Retina (tissue), 1 donor: ENCODE measurements around the gene EFNA1.

Source experiments
- DNase-seq: peaks from one replicate; pipeline ENCODE4 v3.0.0-alpha.2; 2016

The EFNA1 gene

GRCh38 chr1:155127105-155127966, at the start of gene EFNA1:
Gene EFNA1 (plus strand): TSS chr1:155127876. CDS start chr1:155127978, 102 bp downstream.
- DNase-seq: peak; percentile 77

- DNase-seq: peak; percentile 67
Observed at GRCh38 chr1:155078469-155079209, 49.0 kb upstream of the EFNA1 start, which contains the start of gene EFNA3. Gene EFNA3 (plus strand): TSS chr1:155078837. CDS start chr1:155078942, 105 bp downstream.

GRCh38 chr1:155079210-155079486, 48.5 kb upstream of the EFNA1 start:
- DNase-seq: no peak

DNA sequence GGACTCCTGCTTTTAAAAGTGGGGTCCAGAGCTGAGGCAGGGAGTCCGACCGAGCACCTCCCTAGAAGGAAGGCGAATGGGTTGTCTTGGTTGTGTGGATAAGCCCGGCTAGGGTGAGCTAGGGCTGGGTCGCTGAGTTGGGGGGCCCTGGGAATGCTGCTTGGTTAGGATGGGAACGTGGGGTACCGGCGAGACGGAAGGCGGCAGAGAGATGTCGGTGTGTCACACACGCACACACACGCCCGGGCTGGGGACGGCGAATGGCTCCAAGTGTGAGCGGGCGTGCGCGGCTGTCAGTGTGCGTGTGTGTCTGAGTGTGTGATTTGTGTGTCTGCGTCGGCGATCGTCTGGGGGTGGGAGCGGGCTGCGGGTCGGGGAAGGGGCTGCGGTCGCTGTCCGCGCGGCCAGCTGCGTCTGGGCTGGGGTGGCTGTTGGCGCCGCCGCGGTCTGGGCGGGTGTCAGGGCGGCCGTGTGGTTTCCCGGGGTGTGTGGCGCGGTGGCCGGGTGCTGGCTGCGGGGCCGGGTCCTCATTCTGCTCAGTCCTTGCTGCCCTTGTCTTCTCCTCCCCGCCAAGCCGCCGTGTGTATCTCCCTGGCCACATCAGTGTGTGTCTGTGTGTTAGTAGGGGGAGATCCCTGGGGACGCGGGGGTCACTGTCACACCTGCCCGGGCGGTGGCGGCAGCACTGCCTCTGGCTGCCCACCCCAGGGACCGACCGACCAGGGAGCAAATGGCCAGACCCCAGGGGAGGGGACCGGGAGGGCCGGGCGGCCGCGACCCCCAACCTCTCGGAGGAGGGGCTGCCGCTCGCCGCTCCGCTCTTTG, 48.0 kb upstream of the EFNA1 start:
- peak; percentile 78 for DNase-seq

- peak; percentile 93 for DNase-seq
Observed at GRCh38 chr1:155080312-155081228, 47.1 kb upstream of the EFNA1 start.

DNA sequence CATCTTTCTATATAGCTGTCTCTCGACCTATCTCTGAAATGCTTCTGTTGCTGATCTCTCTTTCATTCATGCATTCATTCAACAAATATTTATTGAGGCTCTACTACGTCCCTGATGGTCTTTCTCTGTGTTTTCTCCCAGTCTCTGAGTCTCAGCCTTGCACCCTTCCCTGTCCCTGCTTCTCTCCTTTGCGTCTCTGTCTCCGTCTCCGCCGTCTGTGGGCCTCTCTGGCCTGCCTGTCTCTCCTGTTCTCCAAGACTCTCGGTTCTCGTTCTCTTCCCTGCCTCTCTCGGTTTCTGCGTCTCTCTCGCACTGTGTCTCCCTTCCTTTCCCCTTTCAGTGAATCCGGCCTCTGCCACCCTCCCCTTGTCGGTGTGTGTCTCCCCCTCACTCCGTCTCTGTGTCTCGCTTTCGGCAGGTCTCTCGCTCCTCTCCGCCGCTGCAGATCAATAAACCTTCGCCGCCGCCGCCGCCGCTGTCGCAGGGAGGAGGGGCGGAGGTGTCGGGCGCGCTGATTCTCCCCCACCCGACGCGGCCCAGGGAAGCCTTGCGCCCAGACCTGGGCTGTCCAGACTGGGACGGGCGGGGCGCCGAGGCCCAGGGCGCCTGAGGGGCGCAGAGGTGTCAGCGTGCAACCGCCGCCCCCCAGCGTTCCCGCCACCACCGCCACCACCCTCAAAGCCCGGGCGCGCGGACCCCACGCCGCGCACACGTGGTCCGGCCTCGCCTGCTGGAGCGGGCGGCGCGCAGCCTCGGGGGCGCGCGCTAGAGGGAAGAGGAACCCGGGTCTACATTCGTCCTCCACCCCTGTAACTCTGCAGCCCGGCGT, 46.0 kb upstream of the EFNA1 start:
- DNase-seq: peak; percentile 71

DNA sequence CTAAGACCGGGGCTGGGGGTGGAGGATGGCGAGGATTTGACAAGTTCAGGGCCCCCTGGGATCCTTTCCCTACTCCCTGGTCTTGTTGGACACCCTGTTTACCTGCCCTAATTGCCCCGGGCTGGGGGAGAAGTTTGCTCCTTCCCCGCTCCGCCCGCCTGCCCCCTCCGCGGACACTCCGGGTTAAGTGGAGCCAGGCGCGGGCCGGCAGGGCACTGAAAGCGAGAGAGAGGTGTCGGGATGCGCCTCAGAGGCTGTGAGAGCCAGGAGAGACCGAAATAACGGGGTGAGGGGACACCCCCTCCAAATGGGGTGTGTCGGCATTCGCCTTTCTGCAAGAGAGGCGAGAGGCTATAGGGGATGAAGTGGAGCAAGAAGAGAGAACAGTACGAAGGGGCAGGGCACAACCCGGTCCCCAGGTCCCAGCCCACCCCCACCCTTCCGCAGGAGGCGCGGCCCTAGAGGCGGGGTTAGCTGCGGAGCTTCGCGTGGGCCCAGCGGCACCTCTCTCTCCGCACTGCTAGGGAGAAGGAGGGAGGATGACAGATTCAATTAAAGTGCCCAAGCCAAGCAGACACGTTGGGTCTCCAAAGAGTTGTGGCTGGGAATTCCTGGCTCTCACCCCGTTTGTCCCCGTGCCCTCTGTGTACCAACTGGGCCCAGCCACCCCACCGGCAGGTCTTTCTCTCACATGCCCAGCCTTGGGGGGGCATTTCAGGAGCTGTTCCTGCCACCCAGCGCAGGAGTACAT, 45.2 kb upstream of the EFNA1 start:
- DNase-seq: peak; percentile 54

GRCh38 chr1:155083052-155083541, 44.6 kb upstream of the EFNA1 start:
- no peak for DNase-seq

GRCh38 chr1:155083865-155084721, 43.6 kb upstream of the EFNA1 start:
- no peak for DNase-seq

DNA sequence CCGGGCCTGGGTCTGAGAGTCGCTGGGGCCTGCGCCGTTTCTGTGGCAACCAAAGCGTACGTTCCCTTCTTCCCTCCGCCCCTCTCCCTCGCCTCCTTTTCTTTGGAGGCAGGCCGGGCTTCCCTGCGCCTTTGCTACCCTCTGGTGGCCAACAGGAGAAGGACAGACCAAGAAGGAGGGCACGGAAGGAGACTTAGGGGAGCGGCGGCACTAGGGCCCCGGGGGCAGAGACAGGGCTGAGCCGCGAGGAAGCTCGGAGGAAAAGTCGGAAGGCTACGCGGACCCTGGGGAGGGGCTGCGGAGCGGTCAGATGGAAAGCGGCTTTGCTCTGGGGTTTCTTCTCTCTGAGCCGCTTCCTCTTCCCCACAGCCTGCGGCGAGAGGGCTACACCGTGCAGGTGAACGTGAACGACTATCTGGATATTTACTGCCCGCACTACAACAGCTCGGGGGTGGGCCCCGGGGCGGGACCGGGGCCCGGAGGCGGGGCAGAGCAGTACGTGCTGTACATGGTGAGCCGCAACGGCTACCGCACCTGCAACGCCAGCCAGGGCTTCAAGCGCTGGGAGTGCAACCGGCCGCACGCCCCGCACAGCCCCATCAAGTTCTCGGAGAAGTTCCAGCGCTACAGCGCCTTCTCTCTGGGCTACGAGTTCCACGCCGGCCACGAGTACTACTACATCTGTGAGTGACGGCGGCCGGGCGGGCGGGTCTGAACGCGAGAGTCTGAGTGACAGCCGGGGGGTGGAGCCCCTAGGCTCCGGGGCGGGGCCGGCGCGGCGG, 42.8 kb upstream of the EFNA1 start:
- DNase-seq: peak; percentile 98

DNA sequence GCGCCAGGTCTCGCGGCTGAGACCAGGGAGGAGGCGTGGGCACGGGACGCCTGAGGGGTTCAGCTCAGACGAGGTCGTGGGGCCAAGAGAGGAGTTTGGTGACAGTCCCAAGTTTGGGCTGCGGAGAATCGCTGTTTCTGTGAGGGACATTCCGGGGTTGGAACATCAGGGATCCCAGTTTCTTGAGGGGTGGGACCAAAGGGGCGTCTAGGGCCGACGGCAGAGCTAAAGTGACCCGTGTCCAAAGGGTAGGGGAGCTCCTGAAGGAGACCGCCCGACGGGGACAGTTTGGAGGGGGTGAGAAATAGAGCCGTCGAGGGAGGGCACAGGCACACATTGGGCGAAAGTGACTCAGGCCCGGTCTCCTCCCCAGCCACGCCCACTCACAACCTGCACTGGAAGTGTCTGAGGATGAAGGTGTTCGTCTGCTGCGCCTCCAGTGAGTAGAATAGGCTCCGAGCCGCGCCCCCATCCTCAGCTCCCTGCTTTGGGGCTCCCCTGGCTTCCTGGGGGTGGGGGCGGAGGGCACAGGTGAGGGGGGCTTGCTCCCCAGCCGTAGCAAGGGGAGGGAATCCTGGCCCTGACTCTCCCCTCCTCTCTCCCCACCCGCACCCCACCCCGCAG, 42.1 kb upstream of the EFNA1 start:
- DNase-seq: no peak

- peak; percentile 91 for DNase-seq
Observed at GRCh38 chr1:155086128-155086741, 41.4 kb upstream of the EFNA1 start.

GRCh38 chr1:155086856-155087535, 40.7 kb upstream of the EFNA1 start:
- DNase-seq: no peak

DNA sequence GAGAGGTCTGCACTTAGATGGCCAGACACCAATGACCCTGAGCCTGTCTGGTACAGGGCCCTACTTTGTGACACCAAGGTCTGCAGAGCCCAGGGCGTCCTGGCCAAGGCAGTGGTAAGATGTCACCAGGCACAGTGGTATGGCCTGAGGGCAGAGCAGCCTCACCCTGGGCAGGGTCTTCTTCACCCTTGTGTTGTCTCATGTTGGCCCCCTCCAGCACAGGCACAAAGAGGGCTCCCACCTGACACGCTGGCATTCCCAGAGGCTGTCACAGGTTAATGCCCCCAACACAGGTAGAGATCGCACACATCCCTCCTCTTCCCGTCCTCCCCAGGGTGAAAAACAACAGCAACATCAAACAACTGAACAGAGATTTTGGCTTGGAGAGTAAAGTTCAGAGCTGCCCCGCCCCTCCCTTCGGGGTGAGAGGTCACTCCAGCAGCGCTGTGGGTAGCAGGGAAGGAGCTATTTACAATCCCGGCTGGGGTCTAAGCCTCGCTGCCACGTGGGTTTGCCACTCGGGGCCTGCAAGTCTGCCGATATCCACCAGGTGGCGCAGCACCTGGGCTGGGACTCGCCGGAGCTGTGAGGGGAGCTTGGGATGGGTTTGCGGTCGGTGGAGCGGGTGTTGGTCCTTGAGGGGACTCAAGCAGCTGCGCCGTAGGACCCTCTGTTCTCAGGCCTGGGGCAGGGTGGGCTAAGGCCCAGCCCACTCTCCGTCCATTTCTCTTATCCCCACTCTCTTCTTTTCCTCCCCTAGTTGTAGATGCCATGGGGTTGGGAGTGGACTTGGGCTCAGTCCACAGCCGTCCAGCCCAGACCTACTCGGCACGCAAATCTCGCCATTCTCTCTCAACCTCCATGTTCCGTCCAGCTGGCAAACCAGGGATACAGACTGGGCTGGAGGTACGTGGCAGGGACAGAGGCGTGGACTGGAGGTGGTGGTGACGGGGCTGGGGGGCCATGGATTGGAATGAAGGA, 36.3 kb upstream of the EFNA1 start:
- peak; percentile 92 for DNase-seq

- DNase-seq: no peak
Observed at GRCh38 chr1:155092131-155092530, 35.5 kb upstream of the EFNA1 start.

GRCh38 chr1:155092641-155093040, 35.0 kb upstream of the EFNA1 start:
- no peak for DNase-seq
